ENCODE measurements around the gene PCNX1. TPM values are rescaled to one million over a fixed set of nuclear protein-coding genes. Genes with fewer than 3 reads are reported as not detected.

PCNX1 gene
- total and polyA plus RNA-seq, 2 of the 4 experiments (the other 2 are of a cell fraction), result 15.0 to 43.7 TPM

GRCh38 chr14:71078500-71078899 lies 171.2 kb downstream of the PCNX1 start:
- ChIA-PET CTCF (no interaction called here), POLR2A (ENCODE audit: unreplicated experiment) (no interaction called here)
- no CpG with 5 or more reads among the region's 2 CpGs for WGBS, 2 experiments (ENCODE audit: extremely low coverage in 2 of 2, insufficient read length in 1 of 2)
- Histone ChIP-seq H3K9me1 (ENCODE audit: insufficient read depth, low read length) (peaks cover 5% of the 10 kb centered on the region; the same call in 1 of the 2 replicates), H4K20me1 (ENCODE audit: insufficient read depth, low read length) (no peaks in the 10 kb centered on the region), H2BK20ac (ENCODE audit: low read depth, low read length) (no peak overlapping the region), H4K8ac (ENCODE audit: low read depth in 2 of 2, low read length in 2 of 2) (no peak overlapping the region), H3K27me3 (ENCODE audit: control insufficient read depth, insufficient read depth, low read length) (no peaks in the 10 kb centered on the region), H3K4me3 (ENCODE audit: insufficient read depth, low read depth, low read length) (no peak overlapping the region), H3K18ac (ENCODE audit: low read depth, low read length) (no peak overlapping the region), H4K5ac (ENCODE audit: low read depth, low read length) (no peak overlapping the region), H3K9ac (ENCODE audit: low read depth, low read length) (no peak overlapping the region), H4K91ac (ENCODE audit: insufficient read depth, low read depth, low read length) (no peak overlapping the region), H3K23ac (ENCODE audit: low read depth, low read length) (no peak overlapping the region), H3K4ac (ENCODE audit: low read depth, low read length) (no peak overlapping the region), H2AFZ (replicated peaks; ENCODE audit: low read length, poor library complexity) (no peak overlapping the region), H3K36me3 (ENCODE audit: control insufficient read depth, insufficient read depth, low read length) (peaks cover 34% of the 10 kb centered on the region), H3K27ac (ENCODE audit: insufficient read depth, low read length) (no peak overlapping the region), H3K4me2 (ENCODE audit: low read depth, low read length) (no peak overlapping the region), H3K4me1 (ENCODE audit: control insufficient read depth, insufficient read depth, low read length) (no peaks in the 10 kb centered on the region), H3K79me1 (ENCODE audit: low read depth in 1 of 2, low read length in 2 of 2) (peaks cover 3 to 8% of the 10 kb centered on the region in 2 experiments; a peak in 2 of 4 replicates), H2BK5ac (ENCODE audit: low read depth, low read length, poor library complexity, severe bottlenecking) (no peak overlapping the region), H3K56ac (ENCODE audit: extremely low read depth, insufficient read depth, low read length) (no peak overlapping the region), H2BK15ac (ENCODE audit: low read depth, low read length) (no peak overlapping the region), H3K9me3 (ENCODE audit: control insufficient read depth, insufficient read depth, low read length) (peaks cover 11% of the 10 kb centered on the region), H3K14ac (replicated peaks; ENCODE audit: low read depth, low read length) (no peak overlapping the region), H2AK5ac (ENCODE audit: low read depth, low read length) (no peak overlapping the region), H2AK9ac (replicated peaks; ENCODE audit: low read depth, low read length, poor library complexity) (no peak overlapping the region), H2BK120ac (ENCODE audit: low read depth, low read length) (no peak overlapping the region)
- intact Hi-C loops (cut with micrococcal nuclease), result no loop called here
- DNase-seq, result no peak
- no TSS peak for BruUV-seq (replicated peaks)
- no peak for ATAC-seq (ENCODE audit: low read depth)
- dilution Hi-C loops (cut with HindIII; ENCODE audit: low sequenced_read_pairs, unreplicated experiment), result no loop called here
- TF ChIP-seq MXI1 (IDR thresholded peaks at IDR 0.05; ENCODE audit: borderline replicate concordance, low read depth, low read length) (no peak), CEBPB (IDR thresholded peaks at IDR 0.05; ENCODE audit: low read depth, low read length) (no peak), MAZ (IDR thresholded peaks at IDR 0.05; ENCODE audit: borderline replicate concordance, low read depth, low read length) (no peak), ELK1 (IDR thresholded peaks at IDR 0.05; ENCODE audit: borderline replicate concordance, low read depth, low read length) (no peak), MAFK (IDR thresholded peaks at IDR 0.05; ENCODE audit: low read depth, low read length) (no peak), BHLHE40 (IDR thresholded peaks at IDR 0.05; ENCODE audit: low read depth, low read length) (no peak), RFX5 (IDR thresholded peaks at IDR 0.05; ENCODE audit: low read depth, low read length) (no peak), SMC3 (IDR thresholded peaks at IDR 0.05; ENCODE audit: low read depth, low read length) (no peak), POLR2A (IDR thresholded peaks at IDR 0.05; ENCODE audit: low read depth, low read length) (no peak), RCOR1 (IDR thresholded peaks at IDR 0.05; ENCODE audit: insufficient replicate concordance, low read length) (no peak), CHD1 (IDR thresholded peaks at IDR 0.05; ENCODE audit: low read depth, low read length) (no peak), NFE2L2 (IDR thresholded peaks at IDR 0.05; ENCODE audit: low read depth, low read length) (no peak), RAD21 (IDR thresholded peaks at IDR 0.05; ENCODE audit: low read length) (no peak), CTCF (conservative IDR thresholded peaks at IDR 0.05; ENCODE audit: low read depth, low read length) (no peak), USF2 (IDR thresholded peaks at IDR 0.05; ENCODE audit: low read depth, low read length) (no peak), FOS (IDR thresholded peaks at IDR 0.05; ENCODE audit: low read depth, low read length) (no peak)
- in situ Hi-C loops (cut with MboI; ENCODE audit: low sequenced_read_pairs), result no loop called here
